OCI-LY7 (cell line): ENCODE results near the gene CDCP1. TPM values are rescaled to one million over a fixed set of nuclear protein-coding genes. Genes with fewer than 3 reads are reported as not detected.

Experiments used
- BruUV-seq: library from RNA; stranded (reverse); fragments of 400-500 nt; replicated peaks from 2 replicates; lab custom pipeline; 2021; lab: Mats Ljungman, UMichigan
- CTCF ChIA-PET: fragments of 300-600 bp; sonication (Branson Sonifier 250); formaldehyde crosslinking; loops from one replicate; lab custom pipeline; 2022; ENCODE audit warnings: antibody characterized with exemption; ENCODE audit not compliant: unreplicated experiment; lab: Charles Lee
- POLR2A ChIA-PET: fragments of 300-600 bp; sonication (Branson Sonifier 250); formaldehyde crosslinking; loops from one replicate; lab custom pipeline; 2022; ENCODE audit warnings: antibody characterized with exemption; lab: Charles Lee
- DNase-seq: peaks from one replicate; pipeline ENCODE4 v3.0.0-alpha.2; 2015; ENCODE audit warnings: low spot score
- H2AFZ ChIP-seq: fragments of 200-600 bp; sonication (generic), shearing (Covaris generic); 2 replicates; pipeline ENCODE4 v1.6.1; 2014; ENCODE audit warnings: mild to moderate bottlenecking, antibody characterized with exemption, low read length, moderate library complexity
- H3K27ac ChIP-seq: fragments of 200-600 bp; sonication (generic); 2 replicates; pipeline ENCODE4 v1.5.1; 2014; ENCODE audit warnings: mixed run types, low read depth, mild to moderate bottlenecking, moderate library complexity, low read length, inconsistent platforms; ENCODE audit not compliant: poor library complexity, severe bottlenecking
- H3K36me3 ChIP-seq: fragments of 200-600 bp; sonication (generic); 2 replicates; pipeline ENCODE4 v1.6.1; 2014; ENCODE audit warnings: mild to moderate bottlenecking, antibody characterized with exemption, low read length, moderate library complexity, mixed read lengths; ENCODE audit not compliant: insufficient read depth
- H3K4me1 ChIP-seq: fragments of 200-600 bp; sonication (generic); 2 replicates; pipeline ENCODE4 v1.5.1; 2014; ENCODE audit warnings: mild to moderate bottlenecking, low read length; ENCODE audit not compliant: insufficient read depth, poor library complexity, severe bottlenecking
- H3K4me2 ChIP-seq: fragments of 200-600 bp; sonication (generic); 2 replicates; pipeline ENCODE4 v1.6.1; 2014; ENCODE audit warnings: mild to moderate bottlenecking, low read length
- H3K4me3 ChIP-seq: fragments of 200-600 bp; sonication (generic); 2 replicates; pipeline ENCODE4 v1.5.1; 2014; ENCODE audit warnings: mild to moderate bottlenecking, low read depth, low read length; ENCODE audit not compliant: poor library complexity, severe bottlenecking
- H3K79me2 ChIP-seq: fragments of 200-600 bp; sonication (generic); 2 replicates; pipeline ENCODE4 v1.6.1; 2016; ENCODE audit warnings: low read depth, mild to moderate bottlenecking, low read length, moderate library complexity, mixed read lengths; ENCODE audit not compliant: insufficient read depth
- H3K9me2 ChIP-seq: fragments of 200-600 bp; sonication (generic); 2 replicates; pipeline ENCODE4 v1.6.1; 2016; ENCODE audit warnings: mild to moderate bottlenecking, low read length, mixed read lengths; ENCODE audit not compliant: insufficient read depth
- H3K9me3 ChIP-seq: fragments of 200-600 bp; sonication (generic); 2 replicates; pipeline ENCODE4 v1.6.1; 2014; ENCODE audit warnings: mild to moderate bottlenecking, mixed run types, low read length, mixed read lengths
- H4K20me1 ChIP-seq: fragments of 200-600 bp; sonication (generic); 2 replicates; pipeline ENCODE4 v1.6.1; 2014; ENCODE audit warnings: mild to moderate bottlenecking, antibody characterized with exemption, low read length, moderate library complexity, mixed read lengths; ENCODE audit not compliant: insufficient read depth
- CTCF ChIP-seq: fragments of 200-600 bp; sonication (generic); conservative IDR thresholded peaks from 2 replicates; pipeline ENCODE4 v1.5.1; 2014; ENCODE audit warnings: mild to moderate bottlenecking, antibody characterized with exemption, low read length, moderate library complexity, mixed read lengths
- EZH2phosphoT487 ChIP-seq: fragments of 200-600 bp; sonication (generic); IDR thresholded peaks from 2 replicates; pipeline ENCODE4 v1.6.1; 2018; ENCODE audit warnings: low read depth, borderline replicate concordance, mild to moderate bottlenecking, mixed run types, antibody characterized with exemption, low read length, moderate library complexity, mixed read lengths
- intact Hi-C: fragments of 100-400 bp; cut with micrococcal nuclease; formaldehyde crosslinking; loops from one replicate; pipeline ENCODE4 v1.10.0; 2022; ENCODE audit not compliant: unreplicated experiment
- total RNA-seq, 2 experiments: library from RNA; depleted of rRNA in 1 of 2; stranded (reverse); fragments of >200 nt in 1 of 2; shearing (Covaris generic) in 1 of 2; gene quantifications; 2 replicates each; pipeline ENCODE4 v1.2.3, GENCODE V29; 2014 to 2022

CDCP1 gene
- total RNA-seq, 2 experiments from 2014 or later, result not detected

- TF ChIP-seq CTCF (no peak), EZH2phosphoT487 (no peak)
Observed at GRCh38 chr3:45056608-45057301, 89.4 kb downstream of the CDCP1 start.

DNA sequence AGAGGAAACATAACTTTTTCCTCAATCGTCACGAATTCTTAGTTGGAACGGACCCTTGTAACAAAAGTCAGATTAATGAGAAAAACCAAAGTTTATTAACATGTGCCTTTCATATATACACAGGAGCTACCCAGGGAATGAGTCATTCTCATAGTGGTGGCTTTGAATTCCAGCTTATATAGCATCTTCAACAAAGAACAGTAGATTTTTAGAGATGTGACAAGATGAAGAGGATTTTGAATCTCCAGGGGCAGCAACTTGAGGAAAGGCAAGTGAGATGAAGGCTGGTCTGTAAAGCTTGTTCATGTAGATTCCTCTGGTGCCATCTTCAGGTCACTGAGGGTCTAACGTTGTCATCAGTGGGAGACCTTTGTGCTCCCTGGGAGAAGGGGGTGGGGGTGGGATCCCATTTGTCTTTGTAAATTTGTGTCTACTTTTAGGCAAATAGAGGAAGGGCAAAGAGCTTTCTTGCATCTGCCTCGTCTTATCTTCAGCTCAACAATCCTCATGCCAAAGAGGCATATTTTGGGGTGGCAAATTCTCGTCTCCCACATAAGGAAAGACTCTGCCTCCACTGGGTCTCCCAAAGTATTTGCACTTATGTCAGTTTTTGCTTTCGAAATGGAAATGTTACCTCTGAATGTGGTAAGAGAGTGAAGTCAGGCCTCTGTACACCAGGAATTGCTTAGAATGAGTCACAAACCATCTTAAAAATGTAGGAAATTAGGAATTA is 90.6 kb downstream of the CDCP1 start:
- intact Hi-C loops, result no loop called here
- no TSS peak for BruUV-seq
- H3K9me2 ChIP-seq, result no peaks in the 10 kb centered on the region
- ChIA-PET CTCF (interaction anchor here (0.5 kb wide), 1 partner anchor 25 kb away, joined by 3 read pairs; no protein-coding TSS in a partner anchor), POLR2A (interaction anchor here (0.7 to 1.6 kb wide), 2 partner anchors 14 to 212 kb away, joined by 3 to 4 read pairs; no protein-coding TSS in a partner anchor)
- no peaks in the 10 kb centered on the region for H3K4me1 ChIP-seq
- peak; percentile 32 for DNase-seq
- H3K79me2 ChIP-seq, result no peaks in the 10 kb centered on the region
- no peak overlapping the region for H3K4me3 ChIP-seq
- no peaks in the 10 kb centered on the region for H3K9me3 ChIP-seq
- no peaks in the 10 kb centered on the region for H3K36me3 ChIP-seq
- H3K27ac ChIP-seq, result no peak overlapping the region
- no peaks in the 10 kb centered on the region for H4K20me1 ChIP-seq
- TF ChIP-seq CTCF, result peak; percentile 71
- TF ChIP-seq EZH2phosphoT487, result no peak
- no peak overlapping the region for H3K4me2 ChIP-seq
- no peak overlapping the region for H2AFZ ChIP-seq

More at GRCh38 chr3:45056608-45057301, 89.4 kb downstream of the CDCP1 start:
- CTCF ChIA-PET, result interaction anchor here (0.9 kb wide), 1 partner anchor 252 kb away, joined by 3 read pairs; no protein-coding TSS in a partner anchor
- no peak overlapping the region for H3K4me2 ChIP-seq
- POLR2A ChIA-PET, result interaction anchor here (0.6 to 1.6 kb wide), 2 partner anchors 15 to 59 kb away, joined by 3 to 4 read pairs; no protein-coding TSS in a partner anchor
- H4K20me1 ChIP-seq, result no peaks in the 10 kb centered on the region
- H3K9me2 ChIP-seq, result no peaks in the 10 kb centered on the region
- H2AFZ ChIP-seq, result no peak overlapping the region
- no TSS peak for BruUV-seq
- no peak overlapping the region for H3K4me3 ChIP-seq
- H3K27ac ChIP-seq, result no peak overlapping the region
- H3K9me3 ChIP-seq, result no peaks in the 10 kb centered on the region
- DNase-seq, result no peak
- H3K4me1 ChIP-seq, result no peaks in the 10 kb centered on the region
- H3K36me3 ChIP-seq, result no peaks in the 10 kb centered on the region
- intact Hi-C loops, result no loop called here
- no peaks in the 10 kb centered on the region for H3K79me2 ChIP-seq
